ENCODE measurements around the gene APEH. TPM values are rescaled to one million over a fixed set of nuclear protein-coding genes. Genes with fewer than 3 reads are reported as not detected.
"Not testable (repeated sequence)": the region's sequence is repeated elsewhere in the genome, so short reads cannot be mapped to it uniquely, and the experiment has no call there.

Gene APEH
- total RNA-seq, 2 experiments from 2014 or later, result 120 to 122 TPM

DNA sequence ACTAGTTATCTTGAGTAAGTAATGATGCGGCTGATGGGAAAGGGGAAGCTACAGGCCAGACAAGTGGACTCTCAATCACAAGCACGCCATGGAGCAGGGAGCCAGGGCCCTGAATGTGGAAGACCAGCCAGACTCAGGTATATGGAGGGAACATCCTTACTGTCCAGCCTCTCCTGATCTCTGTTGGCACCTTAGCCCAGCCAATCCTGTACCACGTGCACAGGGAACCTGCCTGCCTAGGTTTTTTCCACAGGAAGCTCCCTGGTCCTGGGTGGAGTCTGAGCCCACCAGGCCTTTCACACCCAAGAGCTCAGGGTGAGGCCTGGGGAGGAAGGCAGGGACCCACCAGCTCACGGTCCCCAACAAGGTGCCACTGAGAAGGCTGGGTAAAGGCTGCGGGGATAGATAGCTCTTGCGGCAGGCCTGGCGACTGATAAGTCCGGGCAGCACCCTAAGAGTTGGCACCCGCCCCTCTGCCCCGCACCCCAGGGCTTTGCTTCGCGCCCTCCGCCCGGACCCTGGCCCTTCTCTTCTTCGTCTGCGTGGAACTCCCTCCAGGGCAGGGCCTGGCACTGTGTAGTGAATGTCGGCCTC, 933 bp upstream of the APEH start:
- peak; percentile 40 for DNase-seq
- Mint-ChIP-seq H3K4me1 (ENCODE audit: low read depth) (peaks cover 36% of the 10 kb centered on the region), H3K9me3 (no peaks in the 10 kb centered on the region), H3K27ac (peak overlapping the region; percentile 96), H3K4me3 (peak overlapping the region; percentile 94), H3K36me3 (ENCODE audit: low read depth) (peaks cover 13% of the 10 kb centered on the region), H3K27me3 (ENCODE audit: low read depth) (no peaks in the 10 kb centered on the region)
- CTCF ChIA-PET, result interaction anchor here (0.7 to 5.4 kb wide), 4 partner anchors 87 to 440 kb away, joined by 3 to 171 read pairs (median 4); partner anchors contain the start of gene BSN
- intact Hi-C loops (cut with micrococcal nuclease), result loop anchor here (5.0 to 10.0 kb wide), 5 partner anchors 221 to 651 kb away; partner anchors contain the start of genes NDUFAF3, QRICH1 and USP4

- peak; percentile 21 for DNase-seq
- peak overlapping the region; percentile 36 for H3K27ac Mint-ChIP-seq
- intact Hi-C loops (cut with micrococcal nuclease), result loop anchor here (1.0 to 10.0 kb wide), 10 partner anchors 15 to 652 kb away; partner anchors contain the start of genes DAG1, IP6K1, MST1 and NDUFAF3
- CTCF ChIA-PET, result interaction anchor here (1.3 kb wide), 1 partner anchor 135 kb away, joined by 5 read pairs; no protein-coding TSS in a partner anchor
- peaks cover 14% of the 10 kb centered on the region for H3K36me3 Mint-ChIP-seq (ENCODE audit: low read depth)
- peak overlapping the region; percentile 94 for H3K4me3 Mint-ChIP-seq
- no peaks in the 10 kb centered on the region for H3K9me3 Mint-ChIP-seq
- peaks cover 36% of the 10 kb centered on the region for H3K4me1 Mint-ChIP-seq (ENCODE audit: low read depth)
- no peaks in the 10 kb centered on the region for H3K27me3 Mint-ChIP-seq (ENCODE audit: low read depth)
These were observed 389 bp downstream of the APEH start for GRCh38 chr3:49674497-49674983.

GRCh38 chr3:49675912-49676311, 1.8 kb downstream of the APEH start:
- CTCF ChIA-PET, result interaction anchor here (1.3 kb wide), 1 partner anchor 136 kb away, joined by 5 read pairs; no protein-coding TSS in a partner anchor
- Mint-ChIP-seq H3K36me3 (ENCODE audit: low read depth) (peaks cover 19% of the 10 kb centered on the region), H3K27ac (no peak overlapping the region), H3K9me3 (no peaks in the 10 kb centered on the region), H3K4me1 (ENCODE audit: low read depth) (peaks cover 39% of the 10 kb centered on the region), H3K27me3 (ENCODE audit: low read depth) (no peaks in the 10 kb centered on the region), H3K4me3 (peak overlapping the region; percentile 39)
- intact Hi-C loops (cut with micrococcal nuclease), result loop anchor here (2.0 to 10.0 kb wide), 2 partner anchors 49 to 381 kb away; no protein-coding TSS in a partner anchor
- no peak for DNase-seq

DNA sequence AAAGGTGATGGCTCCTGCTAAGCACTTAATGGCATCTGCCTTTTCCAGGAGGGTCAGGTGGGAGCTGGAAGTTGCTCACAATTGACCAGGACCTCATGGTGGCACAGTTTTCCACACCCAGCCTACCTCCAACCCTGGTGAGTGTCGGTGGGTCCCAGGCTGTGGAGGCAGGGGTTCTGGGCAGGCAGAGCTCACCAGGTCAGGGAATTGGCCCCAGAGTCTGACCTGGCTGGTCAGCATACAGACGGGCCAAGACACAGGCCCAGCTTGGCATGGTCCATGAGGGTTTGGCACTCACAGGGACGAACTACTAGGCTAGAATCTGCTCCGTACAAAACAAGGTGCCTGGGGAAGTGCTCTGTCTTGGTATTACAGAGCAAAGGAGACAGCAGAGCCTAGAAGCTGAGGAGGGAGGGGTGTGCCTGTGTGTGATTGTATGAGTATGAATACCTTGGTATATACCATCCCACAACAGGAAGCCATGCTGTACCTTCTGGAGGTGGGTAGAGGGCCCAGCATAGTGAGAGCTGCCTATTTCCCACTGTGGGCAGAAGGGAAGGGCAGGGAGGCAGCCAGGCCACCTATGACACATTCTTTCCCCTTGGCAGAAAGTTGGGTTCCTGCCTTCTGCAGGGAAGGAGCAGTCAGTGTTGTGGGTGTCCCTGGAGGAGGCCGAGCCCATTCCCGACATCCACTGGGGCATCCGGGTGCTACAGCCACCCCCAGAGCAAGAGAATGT, 6.5 kb downstream of the APEH start:
- Mint-ChIP-seq H3K27ac (no peak overlapping the region), H3K4me3 (no peak overlapping the region), H3K27me3 (ENCODE audit: low read depth) (peaks cover 2% of the 10 kb centered on the region), H3K36me3 (ENCODE audit: low read depth) (peaks cover 20% of the 10 kb centered on the region), H3K4me1 (ENCODE audit: low read depth) (peaks cover 17% of the 10 kb centered on the region), H3K9me3 (no peaks in the 10 kb centered on the region)
- intact Hi-C loops (cut with micrococcal nuclease), result no loop called here
- no peak for DNase-seq
- CTCF ChIA-PET, result interaction anchor here (1.1 kb wide), 1 partner anchor 20 kb away, joined by 3 read pairs; no protein-coding TSS in a partner anchor

GRCh38 chr3:49681232-49681522, 7.0 kb downstream of the APEH start:
- H3K4me1 Mint-ChIP-seq (ENCODE audit: low read depth), result peaks cover 12% of the 10 kb centered on the region
- no peak overlapping the region for H3K27ac Mint-ChIP-seq
- no peaks in the 10 kb centered on the region for H3K9me3 Mint-ChIP-seq
- CTCF ChIA-PET, result no interaction called here
- DNase-seq, result no peak
- H3K4me3 Mint-ChIP-seq, result no peak overlapping the region
- intact Hi-C loops (cut with micrococcal nuclease), result no loop called here
- peaks cover 17% of the 10 kb centered on the region for H3K36me3 Mint-ChIP-seq (ENCODE audit: low read depth)
- peaks cover 2% of the 10 kb centered on the region for H3K27me3 Mint-ChIP-seq (ENCODE audit: low read depth)

- H3K36me3 Mint-ChIP-seq (ENCODE audit: low read depth), result peaks cover 15% of the 10 kb centered on the region
- no peak overlapping the region for H3K27ac Mint-ChIP-seq
- CTCF ChIA-PET, result no interaction called here
- H3K27me3 Mint-ChIP-seq (ENCODE audit: low read depth), result peaks cover 2% of the 10 kb centered on the region
- H3K4me3 Mint-ChIP-seq, result no peak overlapping the region
- peaks cover 10% of the 10 kb centered on the region for H3K4me1 Mint-ChIP-seq (ENCODE audit: low read depth)
- no peaks in the 10 kb centered on the region for H3K9me3 Mint-ChIP-seq
- intact Hi-C loops (cut with micrococcal nuclease), result no loop called here
- no peak for DNase-seq
These were observed 7.4 kb downstream of the APEH start for GRCh38 chr3:49681543-49681942.

DNA sequence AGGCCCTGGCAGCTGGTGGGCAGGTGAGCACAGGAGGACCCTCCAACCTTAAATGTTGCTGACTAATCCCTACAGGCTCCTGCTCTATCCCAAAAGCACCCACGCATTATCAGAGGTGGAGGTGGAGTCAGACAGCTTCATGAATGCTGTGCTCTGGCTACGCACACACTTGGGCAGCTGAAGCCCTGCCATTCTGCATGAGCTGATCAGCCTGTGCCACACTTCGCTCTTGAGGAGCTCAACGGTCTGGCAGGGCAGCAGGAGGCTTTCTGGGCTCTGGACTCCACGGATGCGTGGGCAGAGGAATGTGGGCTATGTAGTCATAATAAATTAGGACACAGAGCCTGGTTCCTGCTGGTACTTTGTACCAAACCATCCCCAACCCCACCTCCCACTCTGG, 9.0 kb downstream of the APEH start:
- H3K9me3 Mint-ChIP-seq, result no peaks in the 10 kb centered on the region
- intact Hi-C loops (cut with micrococcal nuclease), result no loop called here
- no peak for DNase-seq
- peaks cover 4% of the 10 kb centered on the region for H3K27me3 Mint-ChIP-seq (ENCODE audit: low read depth)
- no peak overlapping the region for H3K27ac Mint-ChIP-seq
- peaks cover 9% of the 10 kb centered on the region for H3K4me1 Mint-ChIP-seq (ENCODE audit: low read depth)
- H3K36me3 Mint-ChIP-seq (ENCODE audit: low read depth), result peaks cover 10% of the 10 kb centered on the region
- CTCF ChIA-PET, result no interaction called here
- H3K4me3 Mint-ChIP-seq, result no peak overlapping the region

GRCh38 chr3:49684453-49684852, 10.3 kb downstream of the APEH start:
- H3K27me3 Mint-ChIP-seq (ENCODE audit: low read depth); H3K4me3 Mint-ChIP-seq; CTCF ChIA-PET; H3K27ac Mint-ChIP-seq; H3K36me3 Mint-ChIP-seq (ENCODE audit: low read depth); intact Hi-C loops (cut with micrococcal nuclease); H3K9me3 Mint-ChIP-seq; DNase-seq: not testable (repeated sequence)
- H3K4me1 Mint-ChIP-seq (ENCODE audit: low read depth), result peaks cover 15% of the 10 kb centered on the region

GRCh38 chr3:49685103-49685502, 11.0 kb downstream of the APEH start:
- intact Hi-C loops (cut with micrococcal nuclease), result loop anchor here (5.0 kb wide), 1 partner anchor 37 kb away; the partner anchor contains the start of gene GMPPB
- DNase-seq; H3K36me3 Mint-ChIP-seq (ENCODE audit: low read depth); H3K9me3 Mint-ChIP-seq; CTCF ChIA-PET; H3K4me3 Mint-ChIP-seq; H3K27ac Mint-ChIP-seq; H3K27me3 Mint-ChIP-seq (ENCODE audit: low read depth): not testable (repeated sequence)
- peaks cover 16% of the 10 kb centered on the region for H3K4me1 Mint-ChIP-seq (ENCODE audit: low read depth)

DNA sequence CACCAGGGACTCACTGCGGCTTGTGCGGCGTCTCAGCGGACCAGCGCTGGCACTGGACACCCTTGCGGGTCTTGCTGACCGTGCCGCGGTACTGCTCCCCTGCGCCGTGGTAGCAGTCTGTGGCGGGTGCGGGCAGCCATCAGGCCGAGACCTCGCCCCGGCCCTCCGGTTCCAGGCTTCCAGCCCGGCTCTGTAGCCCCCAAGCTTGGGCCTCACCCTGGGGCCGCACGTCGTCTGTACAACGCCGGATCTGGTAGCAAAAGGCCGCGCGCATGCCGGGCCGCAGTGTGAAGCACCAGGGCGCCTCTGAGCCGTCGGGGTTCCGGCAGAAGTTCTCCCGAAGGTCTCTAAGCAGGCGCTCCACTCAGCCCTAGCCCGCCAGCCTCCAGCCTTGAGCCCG, 11.7 kb downstream of the APEH start:
- intact Hi-C loops (cut with micrococcal nuclease), result loop anchor here (5.0 kb wide), 1 partner anchor 36 kb away; the partner anchor contains the start of gene GMPPB
- CTCF ChIA-PET; H3K27ac Mint-ChIP-seq; H3K4me3 Mint-ChIP-seq; H3K9me3 Mint-ChIP-seq; H3K27me3 Mint-ChIP-seq (ENCODE audit: low read depth); DNase-seq; H3K36me3 Mint-ChIP-seq (ENCODE audit: low read depth): not testable (repeated sequence)
- peaks cover 23% of the 10 kb centered on the region for H3K4me1 Mint-ChIP-seq (ENCODE audit: low read depth)

DNA sequence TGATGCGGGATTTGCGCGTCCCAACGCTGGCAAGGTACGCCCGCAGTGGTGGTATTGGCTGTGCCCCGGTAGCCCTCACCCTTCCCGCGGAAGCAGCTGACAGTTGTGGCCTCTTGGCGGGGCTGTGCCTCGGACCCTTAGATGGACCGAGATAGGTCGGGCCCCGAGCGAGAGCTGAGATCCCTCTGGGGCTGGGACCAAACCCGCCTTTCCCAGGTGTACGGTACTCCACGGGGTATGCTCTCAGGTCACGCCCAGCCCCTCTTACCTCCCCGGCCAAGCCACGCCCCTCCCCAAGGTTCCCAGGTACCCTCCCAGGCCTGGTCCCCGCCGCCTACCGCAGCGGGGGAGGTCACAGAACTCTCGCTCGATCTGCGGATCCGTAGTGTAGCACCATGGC, 12.2 kb downstream of the APEH start:
- peak; percentile 22 for DNase-seq

GRCh38 chr3:49686769-49687423, 12.7 kb downstream of the APEH start:
- H3K27me3 Mint-ChIP-seq (ENCODE audit: low read depth); H3K36me3 Mint-ChIP-seq (ENCODE audit: low read depth); H3K9me3 Mint-ChIP-seq; CTCF ChIA-PET; H3K27ac Mint-ChIP-seq: not testable (repeated sequence)
- Mint-ChIP-seq H3K4me1 (ENCODE audit: low read depth) (peaks cover 28% of the 10 kb centered on the region), H3K4me3 (peak overlapping the region; percentile 21)
- peak; percentile 27 for DNase-seq
- intact Hi-C loops (cut with micrococcal nuclease), result loop anchor here (5.0 kb wide), 1 partner anchor 35 kb away; the partner anchor contains the start of gene GMPPB

More for the DNA sequence above, 12.2 kb downstream of the APEH start:
- intact Hi-C loops (cut with micrococcal nuclease), result loop anchor here (5.0 kb wide), 1 partner anchor 36 kb away; the partner anchor contains the start of gene GMPPB
- H3K27me3 Mint-ChIP-seq (ENCODE audit: low read depth); CTCF ChIA-PET; H3K36me3 Mint-ChIP-seq (ENCODE audit: low read depth); H3K27ac Mint-ChIP-seq; H3K9me3 Mint-ChIP-seq: not testable (repeated sequence)
- Mint-ChIP-seq H3K4me3 (peak overlapping the region; percentile 41), H3K4me1 (ENCODE audit: low read depth) (peaks cover 28% of the 10 kb centered on the region)
